ENCODE data around the gene CTSW.
A peak's percentile ranks its signal among the peaks of the same experiment; 100 is the strongest.

Gene CTSW

DNA sequence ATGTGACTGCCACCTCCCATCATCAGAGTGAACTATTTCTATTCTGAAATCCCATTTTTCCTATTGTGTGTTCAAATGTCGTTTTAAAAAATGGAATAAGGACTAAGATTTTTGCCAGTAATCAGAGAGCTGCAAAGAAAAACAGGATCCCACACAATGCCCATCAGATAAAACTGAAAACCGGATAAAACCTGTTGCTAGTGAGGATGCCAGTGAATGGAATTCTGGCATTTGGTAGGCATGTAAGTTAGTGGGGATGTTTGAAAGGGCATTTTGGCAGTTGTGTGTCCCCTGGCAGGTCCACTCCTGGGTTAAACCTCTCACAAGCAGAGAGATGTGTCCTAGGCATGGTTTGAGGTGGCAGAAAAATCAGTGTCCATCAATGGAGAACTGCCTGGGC lies 45.8 kb downstream of the CTSW start:
- no peak for DNase-seq (ENCODE audit: low read depth in 2 of 2, low spot score in 1 of 2)

DNA sequence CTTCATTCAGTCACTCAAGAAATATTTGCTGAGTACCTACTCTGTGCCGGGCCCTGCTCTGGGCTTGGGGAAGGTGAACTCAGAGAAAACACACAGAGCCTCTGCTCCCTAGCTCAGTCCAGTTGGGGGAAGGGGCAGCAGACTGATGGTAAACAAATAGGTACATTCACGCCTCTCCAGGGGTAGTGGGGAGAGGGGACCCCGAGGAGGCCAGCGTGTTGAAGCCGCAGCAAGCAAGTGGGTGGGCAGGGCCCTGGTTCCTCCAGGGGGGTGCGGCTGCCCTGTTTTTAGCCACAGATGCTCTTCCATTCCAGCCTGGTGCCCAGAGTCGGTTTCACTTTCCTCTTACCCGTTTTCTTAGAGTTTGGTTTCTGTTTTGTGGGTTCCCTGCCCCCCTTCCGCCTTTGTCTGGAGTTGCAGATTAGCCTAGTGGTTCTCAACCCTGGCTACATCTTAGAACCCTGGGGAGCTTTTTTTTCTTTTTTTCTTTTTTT lies 48.3 kb downstream of the CTSW start:
- peak; percentile 54 to 56 for DNase-seq (ENCODE audit: low read depth in 2 of 2, low spot score in 1 of 2)

DNA sequence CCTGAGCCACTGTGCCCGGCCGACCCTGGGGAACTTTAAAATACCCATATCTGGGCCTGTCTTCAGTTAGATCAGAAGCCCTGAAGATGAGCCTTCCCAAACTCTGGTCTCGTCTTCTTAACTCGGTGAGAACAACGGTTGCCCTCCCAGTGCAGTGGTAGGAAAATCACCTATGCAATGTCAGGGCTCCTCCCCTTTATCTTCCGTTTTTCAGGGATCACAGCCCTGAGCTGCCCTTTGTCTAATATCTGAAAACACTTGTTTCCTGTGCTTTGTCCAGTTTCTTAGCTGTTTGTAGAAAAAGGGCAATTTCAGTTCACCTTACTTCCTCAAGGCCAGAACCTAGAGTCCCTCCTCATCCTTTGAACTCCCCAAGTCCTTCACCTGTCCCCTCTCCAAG lies 49.0 kb downstream of the CTSW start:
- DNase-seq (ENCODE audit: low read depth in 2 of 2, low spot score in 1 of 2), result no peak

DNA sequence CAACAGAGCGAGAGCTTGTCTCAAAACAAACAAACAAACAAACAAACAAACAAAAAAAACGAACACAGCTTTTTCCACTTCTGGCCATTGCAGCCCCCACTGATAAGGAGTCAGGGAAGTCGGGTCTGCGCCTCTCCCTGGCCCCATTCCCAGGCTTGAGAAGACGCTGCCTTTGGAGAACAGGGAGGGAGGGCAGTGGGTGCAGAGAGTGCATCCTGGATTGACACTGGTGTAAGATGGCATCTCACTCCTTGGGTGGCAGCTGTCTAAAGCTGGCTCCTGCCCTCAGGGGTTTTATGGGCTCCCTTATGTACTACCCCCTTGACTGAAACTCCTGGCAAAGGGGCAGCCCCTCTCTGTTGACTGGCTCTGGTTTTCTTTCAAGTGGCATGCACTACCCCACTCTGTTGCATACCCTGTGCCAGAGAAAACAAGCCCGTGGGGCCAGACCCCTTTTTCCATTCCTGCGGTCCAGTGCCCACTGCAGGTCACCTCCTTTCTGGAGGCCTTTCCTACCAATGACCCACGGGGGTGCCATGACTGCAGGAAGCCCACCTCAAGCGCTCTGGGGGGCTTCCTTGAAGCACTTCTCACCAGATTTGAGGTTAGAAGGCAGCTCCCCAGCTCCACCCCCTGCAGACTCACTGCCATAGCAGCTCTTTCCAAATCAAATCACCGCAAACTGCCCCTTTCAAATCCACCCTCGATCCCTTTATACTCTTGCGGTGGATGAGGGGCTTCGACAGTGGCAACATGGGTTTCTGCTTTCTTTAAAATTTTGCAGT lies 52.3 kb downstream of the CTSW start:
- no peak for DNase-seq (ENCODE audit: low read depth in 2 of 2, low spot score in 1 of 2)

DNA sequence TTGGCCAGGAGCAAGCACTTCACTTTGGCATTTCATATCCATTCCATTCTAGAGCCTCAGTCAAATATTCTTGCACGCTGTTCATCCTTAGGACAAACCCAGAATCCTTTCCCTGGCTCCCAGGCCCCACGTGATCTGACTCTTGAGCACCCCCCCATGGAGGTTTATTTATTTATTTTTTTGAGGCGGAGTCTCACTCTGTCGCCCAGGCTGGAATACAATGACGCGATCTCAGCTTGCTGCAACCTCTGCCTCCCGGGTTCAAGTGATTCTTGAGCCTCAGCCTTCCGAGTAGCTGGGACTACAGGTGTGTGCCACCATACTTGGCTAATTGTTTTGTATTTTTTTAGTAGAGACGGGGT lies 52.9 kb downstream of the CTSW start:
- DNase-seq (ENCODE audit: low read depth in 2 of 2, low spot score in 1 of 2), result no peak
